ENCODE data around the gene FXYD1.

FXYD1 gene

DNA sequence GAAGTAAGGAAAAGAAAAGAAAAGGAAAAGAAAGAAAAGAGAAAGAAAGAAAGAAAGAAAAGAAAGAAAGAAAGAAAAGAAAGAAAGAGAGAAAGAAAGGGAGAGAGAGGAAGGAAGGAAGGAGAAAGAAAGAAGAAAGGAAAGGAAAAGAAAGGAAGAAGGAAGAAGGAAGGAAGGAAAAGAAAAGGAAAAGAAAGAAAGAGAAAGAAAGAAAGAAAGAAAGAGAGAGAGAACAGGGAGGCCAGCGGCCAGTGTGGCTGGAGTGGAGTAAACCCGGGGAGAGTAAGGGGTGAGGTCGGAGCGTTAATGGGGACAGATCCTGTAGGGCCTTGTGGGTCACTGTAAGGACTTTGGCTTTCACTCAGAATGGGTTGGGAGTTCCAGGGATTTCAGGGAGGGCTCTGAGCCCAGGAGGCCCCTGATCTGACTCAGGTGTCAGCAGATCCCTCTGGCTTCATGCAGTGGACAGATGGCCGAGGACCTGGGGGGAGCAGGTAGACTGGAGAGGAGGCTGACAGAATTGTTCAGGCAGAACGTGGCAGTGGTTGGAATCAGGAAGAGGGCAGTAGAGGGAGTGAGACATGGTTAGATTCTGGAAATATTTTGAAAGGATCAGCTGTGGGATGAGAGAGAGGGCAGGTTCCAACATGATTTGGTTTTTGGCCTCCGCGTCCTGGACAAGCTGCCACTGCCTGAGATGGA, 42.8 kb upstream of the FXYD1 start:
- TF ChIP-seq, protein P1, sequence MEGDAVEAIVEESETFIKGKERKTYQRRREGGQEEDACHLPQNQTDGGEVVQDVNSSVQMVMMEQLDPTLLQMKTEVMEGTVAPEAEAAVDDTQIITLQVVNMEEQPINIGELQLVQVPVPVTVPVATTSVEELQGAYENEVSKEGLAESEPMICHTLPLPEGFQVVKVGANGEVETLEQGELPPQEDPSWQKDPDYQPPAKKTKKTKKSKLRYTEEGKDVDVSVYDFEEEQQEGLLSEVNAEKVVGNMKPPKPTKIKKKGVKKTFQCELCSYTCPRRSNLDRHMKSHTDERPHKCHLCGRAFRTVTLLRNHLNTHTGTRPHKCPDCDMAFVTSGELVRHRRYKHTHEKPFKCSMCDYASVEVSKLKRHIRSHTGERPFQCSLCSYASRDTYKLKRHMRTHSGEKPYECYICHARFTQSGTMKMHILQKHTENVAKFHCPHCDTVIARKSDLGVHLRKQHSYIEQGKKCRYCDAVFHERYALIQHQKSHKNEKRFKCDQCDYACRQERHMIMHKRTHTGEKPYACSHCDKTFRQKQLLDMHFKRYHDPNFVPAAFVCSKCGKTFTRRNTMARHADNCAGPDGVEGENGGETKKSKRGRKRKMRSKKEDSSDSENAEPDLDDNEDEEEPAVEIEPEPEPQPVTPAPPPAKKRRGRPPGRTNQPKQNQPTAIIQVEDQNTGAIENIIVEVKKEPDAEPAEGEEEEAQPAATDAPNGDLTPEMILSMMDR (IDR thresholded peaks at IDR 0.05): no peak

GRCh38 chr19:35098413-35099049, 40.1 kb upstream of the FXYD1 start:
- TF ChIP-seq, protein P1 (IDR thresholded peaks at IDR 0.05): no peak

DNA sequence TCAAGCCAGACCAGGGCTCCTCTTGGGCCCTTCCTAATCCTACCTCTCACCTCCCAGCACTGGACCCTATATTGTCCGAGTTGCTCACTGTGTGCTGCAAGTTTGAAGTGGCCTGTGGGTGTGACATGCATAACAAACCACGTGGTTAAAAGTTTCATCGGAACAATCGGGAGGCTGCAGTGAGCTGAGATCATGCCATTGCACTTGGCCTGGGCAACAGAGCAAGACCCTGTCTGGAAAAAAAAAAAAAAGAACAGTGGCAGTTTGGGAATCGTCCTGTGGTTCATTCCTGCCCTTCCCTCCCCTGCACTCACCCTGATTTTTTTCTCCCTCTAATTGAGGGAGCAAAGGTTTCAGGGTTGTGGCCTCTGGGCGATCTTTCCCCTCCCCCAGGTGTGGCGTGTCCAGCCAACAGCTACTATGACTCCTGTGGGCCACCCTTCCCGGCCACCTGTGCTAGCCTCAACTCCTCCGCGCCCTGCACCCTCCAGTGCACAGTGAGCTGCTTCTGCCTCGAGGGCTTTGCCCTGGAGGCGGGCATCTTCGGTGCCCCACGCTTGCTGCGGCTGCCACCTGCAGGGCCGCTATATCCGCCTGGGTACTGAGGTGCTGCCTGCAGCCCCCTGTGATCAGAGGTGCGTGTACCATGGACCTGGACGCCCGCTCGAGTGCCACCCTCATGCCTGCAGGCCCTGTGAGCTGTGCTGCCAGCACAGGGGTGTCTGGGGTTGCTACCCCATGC, 39.3 kb upstream of the FXYD1 start:
- TF ChIP-seq, protein P1 (IDR thresholded peaks at IDR 0.05): no peak

GRCh38 chr19:35099897-35100275, 38.7 kb upstream of the FXYD1 start:
- TF ChIP-seq, protein P1 (IDR thresholded peaks at IDR 0.05): no peak

DNA sequence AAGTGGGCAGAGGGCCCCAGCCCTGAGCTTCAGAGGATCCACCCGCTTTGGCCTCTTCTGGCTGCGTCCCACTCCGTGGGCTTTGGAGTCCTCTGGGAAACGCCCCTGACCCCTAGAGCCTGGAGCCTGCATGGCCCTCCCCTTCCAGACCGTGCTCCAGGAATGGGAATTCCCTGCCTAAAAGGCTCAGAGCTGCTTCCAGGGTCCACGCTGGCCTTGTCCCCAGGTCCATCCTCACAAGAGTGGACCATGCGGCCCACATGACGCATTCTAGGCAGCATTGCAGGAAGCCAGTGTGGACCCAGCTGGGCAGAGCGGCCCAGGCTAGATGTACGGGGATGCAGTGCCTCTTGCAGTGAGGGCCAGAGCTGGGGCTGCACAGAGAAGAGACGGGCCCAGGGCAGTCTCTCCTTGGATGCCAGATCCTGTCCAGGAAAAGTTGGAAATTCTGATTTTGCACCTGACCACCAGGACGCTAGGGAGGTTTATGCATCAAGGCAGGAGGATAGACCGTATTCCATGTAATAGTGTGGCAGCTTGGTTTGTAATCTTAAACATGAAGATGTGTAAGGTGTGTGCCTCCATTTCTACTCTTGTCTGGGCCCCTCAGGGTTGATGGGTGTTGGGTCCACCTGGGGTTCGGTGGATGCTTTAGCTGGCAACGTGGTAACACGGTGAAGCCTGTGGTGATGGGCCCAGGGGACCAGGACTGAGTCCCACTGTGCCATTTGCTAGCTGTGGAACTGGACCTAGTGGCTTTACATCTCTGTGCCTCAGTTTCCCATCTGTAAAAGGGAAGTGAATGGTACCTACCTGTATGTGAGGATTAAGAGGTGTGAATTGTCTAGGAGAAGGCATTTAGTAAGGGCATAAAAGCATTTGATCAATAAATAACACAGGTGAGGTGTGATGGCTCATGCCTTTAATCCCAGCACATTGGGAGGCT, 37.8 kb upstream of the FXYD1 start:
- TF ChIP-seq, protein P1 (IDR thresholded peaks at IDR 0.05): no peak

GRCh38 chr19:35104361-35104760, 34.3 kb upstream of the FXYD1 start:
- TF ChIP-seq, protein P1 (IDR thresholded peaks at IDR 0.05): no peak

GRCh38 chr19:35105047-35105410, 33.6 kb upstream of the FXYD1 start:
- TF ChIP-seq, protein P1 (IDR thresholded peaks at IDR 0.05): no peak
